SK-N-SH (cell line): ENCODE data around the gene FCHSD2. TPM values are rescaled to one million over a fixed set of nuclear protein-coding genes. Genes with fewer than 3 reads are reported as not detected.

ENCODE experiments used
- CTCF ChIA-PET: fragments of 300-600, 350-600 bp; formaldehyde crosslinking; extraction: SDS; loops from one replicate; lab custom pipeline; 2021; lab: Yijun Ruan, JAX
- POLR2A ChIA-PET: fragments of 350-600 bp; sonication (Branson Sonifier 250); formaldehyde crosslinking; extraction: SDS; loops from one replicate; lab custom pipeline; 2020; ENCODE audit warnings: antibody characterized with exemption, inconsistent platforms; lab: Yijun Ruan, JAX
- DNase-seq: peaks from one replicate; pipeline ENCODE4 v3.0.0; 2012
- H2AFZ ChIP-seq: fragments of 200-600 bp; sonication (generic); 2 replicates; pipeline ENCODE4 v1.8.1; 2016; ENCODE audit warnings: antibody characterized with exemption, mild to moderate bottlenecking, low read depth
- H3F3A ChIP-seq: fragments of 200-600 bp; sonication (generic); replicated peaks from 2 replicates; pipeline ENCODE3; 2016; ENCODE audit warnings: antibody characterized with exemption, mild to moderate bottlenecking; ENCODE audit not compliant: insufficient read depth
- H3K27ac ChIP-seq, 2 experiments: fragments of 200-500 bp in 1 of 2; fragments of 200-600 bp in 1 of 2; sonication (Bioruptor generic) in 1 of 2; sonication (generic), shearing (Covaris generic) in 1 of 2; 2 replicates each; pipeline versions ENCODE4 v1.5.1 to v1.6.1; 2014 to 2016; ENCODE audit warnings: low read depth in 2 of 2, inconsistent platforms in 1 of 2, low read length in 1 of 2, mild to moderate bottlenecking in 1 of 2, mixed read lengths in 1 of 2
- H3K27me3 ChIP-seq: fragments of 200-600 bp; sonication (generic), shearing (Covaris generic); 2 replicates; pipeline ENCODE4 v1.6.1; 2016; ENCODE audit warnings: mixed run types; ENCODE audit not compliant: insufficient read depth
- H3K36me3 ChIP-seq, 2 experiments: fragments of 200-500 bp in 1 of 2; fragments of 200-600 bp in 1 of 2; sonication (Bioruptor generic) in 1 of 2; sonication (generic) in 1 of 2; replicated peaks in 1 of 2; 2 replicates each; pipeline versions ENCODE3 to v1.5.1; 2014 to 2016; ENCODE audit warnings: low read length in 1 of 2, mild to moderate bottlenecking in 1 of 2; ENCODE audit not compliant: insufficient read depth in 2 of 2, control insufficient read depth in 1 of 2
- H3K4me1 ChIP-seq, 2 experiments: fragments of 200-500 bp in 1 of 2; fragments of 200-600 bp in 1 of 2; sonication (Bioruptor generic) in 1 of 2; sonication (generic), shearing (Covaris generic) in 1 of 2; 2 replicates each; pipeline versions ENCODE4 v1.5.1 to v1.6.1; 2014 to 2016; ENCODE audit warnings: low read depth in 1 of 2, low read length in 1 of 2, mixed run types in 1 of 2; ENCODE audit not compliant: insufficient read depth in 2 of 2, control insufficient read depth in 1 of 2
- H3K4me2 ChIP-seq: fragments of 200-600 bp; sonication (generic), shearing (Covaris generic); 2 replicates; pipeline ENCODE4 v1.6.1; 2017; ENCODE audit warnings: mixed run types
- H3K4me3 ChIP-seq, 2 experiments: fragments of 200-500 bp in 1 of 2; fragments of 200-600 bp in 1 of 2; sonication (Bioruptor generic) in 1 of 2; sonication (generic), shearing (Covaris generic) in 1 of 2; 2 replicates each; pipeline versions ENCODE4 v1.5.1 to v1.8.1; 2014 to 2016; ENCODE audit warnings: low read depth in 2 of 2, inconsistent platforms in 1 of 2, low read length in 1 of 2, mild to moderate bottlenecking in 1 of 2, mixed read lengths in 1 of 2, moderate library complexity in 1 of 2
- H3K79me2 ChIP-seq: fragments of 200-600 bp; sonication (generic); 2 replicates; pipeline ENCODE4 v1.8.1; 2017; ENCODE audit warnings: mild to moderate bottlenecking; ENCODE audit not compliant: insufficient read depth
- H3K9ac ChIP-seq: fragments of 200-600 bp; sonication (generic); 2 replicates; pipeline ENCODE4 v1.6.1; 2017; ENCODE audit warnings: mixed run types
- H3K9me2 ChIP-seq: fragments of 200-600 bp; sonication (generic); 2 replicates; pipeline ENCODE4 v1.6.1; 2017; ENCODE audit warnings: mixed run types
- H3K9me3 ChIP-seq: fragments of 200-600 bp; sonication (generic); 2 replicates; pipeline ENCODE4 v1.6.1; 2017; ENCODE audit warnings: mixed run types, mild to moderate bottlenecking, moderate library complexity
- H4K20me1 ChIP-seq: fragments of 200-600 bp; sonication (generic); 2 replicates; pipeline ENCODE4 v1.6.1; 2017; ENCODE audit warnings: mild to moderate bottlenecking, mixed run types; ENCODE audit not compliant: insufficient read depth
- CTCF ChIP-seq: fragments of 200-600 bp; sonication (generic); IDR thresholded peaks from 2 replicates; pipeline ENCODE4 v1.6.1; 2017; ENCODE audit warnings: antibody characterized with exemption, mild to moderate bottlenecking, moderate library complexity
- EZH2phosphoT487 ChIP-seq: fragments of 200-600 bp; sonication (generic); IDR thresholded peaks from 2 replicates; pipeline ENCODE4 v1.6.1; 2017; ENCODE audit warnings: low read depth, mixed run types, mild to moderate bottlenecking, antibody characterized with exemption, moderate library complexity, borderline replicate concordance
- FOSL2 ChIP-seq: IDR thresholded peaks from 2 replicates; pipeline ENCODE4 v1.4.0; 2012; ENCODE audit warnings: low read depth, mild to moderate bottlenecking, moderate library complexity, borderline replicate concordance
- FOXJ3 ChIP-seq: sonication (generic); formaldehyde crosslinking; IDR thresholded peaks from 2 replicates; pipeline ENCODE4 v1.5.1; 2020; ENCODE audit warnings: mild to moderate bottlenecking, missing genetic modification reagents
- IRF3 ChIP-seq: fragments of 150-350 bp; IDR thresholded peaks from 2 replicates; pipeline ENCODE4 v1.6.1; 2016; ENCODE audit warnings: mild to moderate bottlenecking, low read depth, low read length
- MAX ChIP-seq: IDR thresholded peaks from 2 replicates; pipeline ENCODE4 v1.4.0; 2012; ENCODE audit warnings: low read depth
- NRF1 ChIP-seq: IDR thresholded peaks from 2 replicates; pipeline ENCODE4 v1.6.1; 2012; ENCODE audit warnings: low read depth, mild to moderate bottlenecking, low read length
- RAD21 ChIP-seq: IDR thresholded peaks from 2 replicates; pipeline ENCODE4 v1.6.1; 2012; ENCODE audit warnings: mild to moderate bottlenecking, low read length
- RCOR1 ChIP-seq: fragments of 150-350 bp; IDR thresholded peaks from 2 replicates; pipeline ENCODE4 v1.6.1; 2017; ENCODE audit warnings: antibody characterized with exemption, low read length
- SMC3 ChIP-seq: IDR thresholded peaks from 2 replicates; pipeline ENCODE4 v1.6.1; 2012; ENCODE audit warnings: low read depth, low read length, improper control_type of control experiment
- TAF1 ChIP-seq: IDR thresholded peaks from 2 replicates; pipeline ENCODE4 v1.6.1; 2012; ENCODE audit warnings: low read depth, mild to moderate bottlenecking, low read length, moderate library complexity, borderline replicate concordance
- TEAD4 ChIP-seq: IDR thresholded peaks from 2 replicates; pipeline ENCODE4 v1.4.0; 2012; ENCODE audit warnings: mild to moderate bottlenecking, borderline replicate concordance; ENCODE audit not compliant: insufficient read depth
- USF1 ChIP-seq: IDR thresholded peaks from 2 replicates; pipeline ENCODE4 v1.4.0; 2012; ENCODE audit warnings: low read depth, borderline replicate concordance
- USF2 ChIP-seq: fragments of 150-350 bp; IDR thresholded peaks from 2 replicates; pipeline ENCODE4 v1.6.1; 2017; ENCODE audit warnings: antibody characterized with exemption, low read length, low read depth, borderline replicate concordance
- YY1 ChIP-seq: IDR thresholded peaks from 2 replicates; pipeline ENCODE4 v1.4.0; 2012; ENCODE audit warnings: low read depth, mild to moderate bottlenecking
- WGBS: methylation state at CpG from one replicate; pipeline ENCODE4 v1.1.6; 2017; ENCODE audit warnings: low lambda C conversion rate; 5-methylcytosine and 5-hydroxymethylcytosine counted together
- polyA plus RNA-seq, 3 experiments: library from polyadenylated mRNA; depleted of rRNA; stranded (reverse); fragments of >200 nt; gene quantifications; 2 replicates each; pipeline ENCODE4 v1.2.3, GENCODE V29; 2012

FCHSD2 gene
- polyA plus RNA-seq, 1 of the 3 experiments (the other 2 are of a cell fraction), result 10.4 TPM

- Histone ChIP-seq H3K4me2 (no peak overlapping the region), H3K36me3 (no peaks in the 10 kb centered on the region), H3K79me2 (no peaks in the 10 kb centered on the region), H3K9me3 (no peaks in the 10 kb centered on the region), H3K9me2 (no peaks in the 10 kb centered on the region), H3K4me3 (no peak overlapping the region), H2AFZ (no peak overlapping the region), H3K27me3 (no peaks in the 10 kb centered on the region), H4K20me1 (no peaks in the 10 kb centered on the region), H3F3A (no peaks in the 10 kb centered on the region), H3K9ac (no peak overlapping the region), H3K27ac (no peak overlapping the region), H3K4me1 (peaks cover 5 to 21% of the 10 kb centered on the region in 2 experiments; a peak in 2 of 4 replicates)
- POLR2A ChIA-PET, result interaction anchor here (0.5 to 1.3 kb wide), 3 partner anchors 7 to 356 kb away, joined by 3 to 4 read pairs (median 4); no protein-coding TSS in a partner anchor
- WGBS, result 96% methylated on average over 9 of the region's 9 CpGs
- TF ChIP-seq NRF1 (no peak), TEAD4 (no peak)
- CTCF ChIA-PET, result interaction anchor here (0.8 to 5.0 kb wide), 13 partner anchors 8 to 362 kb away, joined by 3 to 38 read pairs (median 5); partner anchors contain the start of gene FCHSD2
- DNase-seq, result no peak
Observed at GRCh38 chr11:72823105-72823804, 318.9 kb downstream of the FCHSD2 start.

GRCh38 chr11:72821920-72822799 is 320.0 kb downstream of the FCHSD2 start:
- no peaks in the 10 kb centered on the region for H4K20me1 ChIP-seq
- H3K4me1 ChIP-seq, result peaks cover 5 to 21% of the 10 kb centered on the region in 2 experiments; a peak in 2 of 4 replicates
- WGBS, result 47% methylated on average over 10 of the region's 82 CpGs
- peak overlapping the region; percentile 36; the same call in 1 of the 2 replicates for H3K9ac ChIP-seq
- DNase-seq, result peak; percentile 98
- no peaks in the 10 kb centered on the region for H3K9me3 ChIP-seq
- ChIA-PET CTCF (interaction anchor here (0.8 to 5.0 kb wide), 13 partner anchors 9 to 485 kb away, joined by 3 to 38 read pairs (median 5); partner anchors contain the start of gene FCHSD2), POLR2A (interaction anchor here (1.3 kb wide), 1 partner anchor 8 kb away, joined by 4 read pairs; no protein-coding TSS in a partner anchor)
- peak overlapping the region in 1 of 2 experiments; percentile 73; a peak in 2 of 4 replicates for H3K27ac ChIP-seq
- H3F3A ChIP-seq, result no peaks in the 10 kb centered on the region
- peak overlapping the region; percentile 80 for H3K4me2 ChIP-seq
- H3K36me3 ChIP-seq, result no peaks in the 10 kb centered on the region
- peak overlapping the region; percentile 43; the same call in 1 of the 2 replicates for H2AFZ ChIP-seq
- no peaks in the 10 kb centered on the region for H3K9me2 ChIP-seq
- no peaks in the 10 kb centered on the region for H3K79me2 ChIP-seq
- no peaks in the 10 kb centered on the region for H3K27me3 ChIP-seq
- H3K4me3 ChIP-seq, result peak overlapping the region; percentile 43 to 61
- TF ChIP-seq TEAD4 (peak; percentile 92), USF2 (no peak), EZH2phosphoT487 (no peak), FOXJ3 (CRISPR knock-in tag) (no peak), IRF3 (no peak), RCOR1 (0 out of 2 replicates have a peak, but pooled peaks have one; percentile 12), TAF1 (no peak), USF1 (no peak), YY1 (no peak), SMC3 (peak; percentile 12; the same call in 1 of the 2 replicates), RAD21 (no peak; the same call in 1 of the 2 replicates), MAX (peak; percentile 81; the same call in 1 of the 2 replicates), CTCF (0 out of 2 replicates have a peak, but pooled peaks have one; percentile 13), FOSL2 (no peak)
